HG02938 (cell line): ENCODE data around the gene PLCB4.

ENCODE experiments used
- ATAC-seq: cut with Tn5 transposase; IDR thresholded peaks from one replicate; pipeline ENCODE4 v1.9.1; 2021; ENCODE audit warnings: mild to moderate bottlenecking, moderate library complexity; ENCODE audit not compliant: unreplicated experiment

PLCB4 gene

DNA sequence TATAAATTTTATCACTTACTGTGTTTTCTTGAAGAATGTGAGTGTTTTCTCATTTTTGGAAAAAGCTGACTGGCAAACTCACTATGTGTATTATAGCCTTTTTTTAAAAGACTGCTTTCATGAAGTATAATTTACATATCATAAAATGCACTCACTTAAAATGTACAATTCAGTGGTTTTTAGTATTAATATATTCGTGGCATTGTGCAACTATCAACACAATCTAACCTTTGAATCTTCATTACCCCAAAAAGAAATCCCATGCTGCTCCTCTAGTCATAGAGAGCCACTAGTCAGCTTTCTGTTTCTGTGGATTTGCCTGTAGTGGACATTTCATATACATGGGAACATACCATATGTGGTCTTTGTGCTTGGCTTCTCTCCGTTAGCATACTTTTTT is 143.8 kb downstream of the PLCB4 start:
- ATAC-seq: no peak

DNA sequence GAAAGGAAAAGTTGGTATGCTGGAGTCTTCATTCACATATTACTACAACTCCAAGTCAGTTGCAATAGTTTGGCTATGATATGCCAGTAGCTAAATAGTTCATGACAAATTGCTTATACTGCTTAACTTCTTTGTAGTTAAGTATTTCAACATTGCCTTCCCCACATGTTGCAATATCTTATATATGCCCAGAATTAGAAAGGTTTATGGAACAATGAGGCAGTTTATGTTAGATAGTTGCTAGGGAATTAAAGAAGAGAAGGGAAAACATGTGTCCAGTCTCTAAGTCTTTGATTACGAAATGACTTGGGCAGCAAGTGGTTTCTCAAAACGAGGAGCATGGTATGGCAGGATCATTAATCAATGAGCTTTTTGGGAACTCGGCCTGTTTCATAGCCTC is 145.8 kb downstream of the PLCB4 start:
- no peak for ATAC-seq

- no peak for ATAC-seq
Observed at GRCh38 chr20:9215539-9215938, 146.7 kb downstream of the PLCB4 start.

DNA sequence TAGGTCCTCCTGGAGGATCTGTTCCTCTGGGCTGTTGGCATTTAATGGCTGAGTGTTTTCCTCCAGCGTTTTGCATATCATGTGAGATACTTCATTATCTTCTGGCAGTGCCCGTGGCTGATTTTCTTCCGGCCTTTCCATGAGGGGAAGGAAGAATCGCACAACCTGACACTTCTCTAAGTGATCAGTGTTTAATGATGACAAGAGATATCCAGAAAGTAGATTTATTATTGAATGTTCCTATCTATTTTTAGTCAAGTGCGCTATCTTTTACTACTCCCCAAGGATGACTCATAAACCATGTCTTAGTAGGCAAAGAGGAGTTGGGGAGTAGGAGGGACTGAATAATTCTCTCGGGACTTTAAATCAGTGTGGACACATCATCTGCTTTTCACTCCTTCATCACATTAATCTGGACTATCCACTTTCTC is 149.7 kb downstream of the PLCB4 start:
- no peak for ATAC-seq

GRCh38 chr20:9220874-9221547 is 152.1 kb downstream of the PLCB4 start:
- ATAC-seq: no peak

- no peak for ATAC-seq
Observed at GRCh38 chr20:9223296-9223695, 154.4 kb downstream of the PLCB4 start.

- no peak for ATAC-seq
Observed at GRCh38 chr20:9225879-9226278, 157.0 kb downstream of the PLCB4 start.

- no peak for ATAC-seq
Observed at GRCh38 chr20:9227896-9228615, 159.2 kb downstream of the PLCB4 start.

- no peak for ATAC-seq
Observed at GRCh38 chr20:9228774-9229450, 160.0 kb downstream of the PLCB4 start.

DNA sequence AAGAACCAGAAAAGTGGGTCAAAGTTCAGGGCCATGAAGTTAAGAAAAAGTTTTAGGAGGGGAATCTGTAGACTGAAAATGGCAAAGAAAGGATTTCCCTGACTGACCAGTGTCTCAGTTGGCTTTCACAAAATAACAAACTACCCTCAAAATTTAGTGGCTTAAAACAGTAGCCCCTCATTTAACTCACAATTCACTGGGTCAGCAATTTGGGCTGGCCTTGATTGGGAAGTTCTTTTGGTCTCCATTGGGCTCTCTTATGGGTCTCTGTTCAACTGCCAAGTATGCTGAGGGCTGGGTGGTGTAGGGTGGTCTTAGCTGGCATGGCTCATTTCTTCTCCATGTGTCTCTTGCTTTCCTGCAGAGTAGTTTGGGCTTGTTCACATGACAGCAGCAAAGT is 161.5 kb downstream of the PLCB4 start:
- ATAC-seq: no peak

- ATAC-seq: no peak
Observed at GRCh38 chr20:9233804-9234203, 164.9 kb downstream of the PLCB4 start.

DNA sequence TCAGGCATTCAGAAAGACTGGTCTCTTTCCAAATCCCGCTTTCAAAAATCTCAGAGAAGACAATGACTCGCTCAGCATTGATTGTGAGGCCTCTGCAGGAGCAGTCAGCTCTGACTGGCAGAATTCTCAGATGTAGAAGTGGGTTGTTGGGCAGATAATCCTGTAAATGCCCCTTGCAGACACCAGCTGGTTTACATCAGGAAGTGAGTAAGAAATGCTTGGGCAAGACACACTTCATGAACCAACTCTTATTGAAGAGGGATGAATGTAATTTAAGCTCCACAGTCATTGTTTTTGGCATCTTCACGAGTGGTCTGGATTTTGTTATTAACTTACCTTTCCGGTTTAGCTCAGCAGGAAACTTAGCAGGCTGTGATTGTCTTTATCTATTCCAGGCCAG is 166.6 kb downstream of the PLCB4 start:
- ATAC-seq: no peak

DNA sequence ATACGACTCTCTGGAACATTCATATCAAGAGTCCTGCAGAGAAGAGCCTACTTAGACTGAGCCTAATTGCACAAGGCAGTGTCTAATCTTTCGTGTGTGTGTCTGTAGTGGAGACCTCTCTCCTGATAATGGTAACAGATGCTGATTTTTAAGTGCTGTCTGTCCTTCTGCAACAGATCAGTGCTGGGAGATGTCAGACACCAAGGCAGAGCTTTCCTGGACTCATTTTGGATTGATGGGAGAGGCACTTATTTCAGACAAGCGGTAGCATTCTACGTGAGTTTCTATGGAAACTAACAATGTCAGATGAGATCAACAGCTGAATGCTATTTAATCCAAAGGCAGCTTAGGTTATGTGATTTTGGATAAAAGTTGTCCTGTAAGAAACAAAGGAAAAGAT is 167.6 kb downstream of the PLCB4 start:
- no peak for ATAC-seq

GRCh38 chr20:9241232-9241692 is 172.4 kb downstream of the PLCB4 start:
- no peak for ATAC-seq

DNA sequence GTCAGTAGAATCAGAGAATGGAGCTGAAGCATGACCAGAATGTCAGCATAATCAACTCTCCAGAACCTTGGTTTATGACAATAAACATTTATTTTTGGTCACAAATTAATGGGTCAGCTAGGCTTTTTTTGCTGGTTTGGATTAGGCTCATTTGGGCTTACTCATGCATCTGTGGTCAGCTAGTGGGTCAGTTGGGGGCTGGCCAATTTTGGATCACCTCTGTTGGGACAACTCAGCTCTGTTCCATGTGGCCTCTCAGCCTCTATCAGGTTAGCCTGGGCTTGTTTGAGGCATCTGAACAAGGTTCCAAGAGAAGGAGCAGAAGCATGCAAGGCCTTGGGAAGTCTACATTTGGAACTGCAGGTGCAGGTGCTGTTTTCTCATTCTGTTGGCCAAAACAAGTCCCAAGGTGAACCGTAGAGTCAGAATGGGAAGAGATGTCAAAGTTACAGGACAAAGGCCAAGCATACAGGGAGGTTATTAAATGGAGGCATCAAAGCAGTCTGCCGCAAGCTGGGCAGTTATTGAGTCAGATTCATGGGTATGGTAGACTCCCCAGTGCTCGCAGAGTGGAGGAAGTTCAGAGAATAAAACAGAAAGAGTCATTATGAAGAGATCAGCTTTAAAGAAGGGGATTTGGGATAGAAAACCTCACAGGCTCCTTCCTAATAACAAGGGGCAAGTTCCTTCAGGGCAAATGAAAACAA is 173.0 kb downstream of the PLCB4 start:
- ATAC-seq: no peak

DNA sequence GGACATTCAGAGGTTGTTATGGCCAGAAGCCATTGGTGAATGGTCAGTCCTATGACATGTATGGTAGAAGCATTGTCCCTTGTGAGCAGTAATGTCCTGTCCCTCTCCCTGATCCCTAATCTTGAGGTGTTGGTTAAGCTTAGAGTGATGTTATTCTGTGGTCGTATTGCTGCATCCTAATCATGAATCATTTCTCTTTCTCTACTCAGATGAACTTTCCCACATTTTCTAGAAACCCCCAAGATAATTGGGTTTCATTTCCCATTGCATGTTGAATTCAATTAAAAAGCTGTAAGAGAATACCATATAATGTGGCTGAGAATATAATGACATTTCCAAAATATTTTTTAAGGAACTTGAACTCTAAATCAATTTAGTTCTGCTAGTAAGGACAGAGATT is 175.1 kb downstream of the PLCB4 start:
- ATAC-seq: no peak

GRCh38 chr20:9244811-9245210 is 175.9 kb downstream of the PLCB4 start:
- ATAC-seq: no peak

- ATAC-seq: no peak
Observed at GRCh38 chr20:9246731-9247130, 177.8 kb downstream of the PLCB4 start.

DNA sequence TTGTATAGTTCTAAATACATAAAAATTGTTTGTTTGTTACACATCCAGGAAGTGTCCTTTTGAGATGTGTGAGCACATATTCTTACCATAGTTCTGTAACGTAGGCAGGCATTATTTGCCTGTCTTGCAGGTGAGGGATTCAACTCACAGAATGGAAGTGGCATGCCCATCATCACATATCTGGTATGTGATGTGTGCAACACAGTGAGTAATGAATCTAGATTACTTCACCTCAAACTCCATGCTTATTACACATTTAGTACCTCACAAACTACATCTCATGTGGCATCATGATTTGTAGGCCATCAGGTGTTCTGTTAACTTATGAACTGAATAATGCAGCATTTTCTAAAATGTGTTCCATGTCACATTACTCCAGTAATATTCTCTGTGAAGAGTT is 181.6 kb downstream of the PLCB4 start:
- no peak for ATAC-seq

- ATAC-seq: no peak
Observed at GRCh38 chr20:9253006-9253539, 184.2 kb downstream of the PLCB4 start.

- ATAC-seq: no peak
Observed at GRCh38 chr20:9255171-9255570, 186.3 kb downstream of the PLCB4 start.
